Measurements from ENCODE around the gene FIZ1. TPM values are rescaled to one million over a fixed set of nuclear protein-coding genes. Genes with fewer than 3 reads are reported as not detected.

The FIZ1 gene
- polyA plus RNA-seq, 1 donor from 2014 or later, result 7.4 TPM

GRCh38 chr19:55621673-55622231, 22.4 kb upstream of the FIZ1 start:
- no peaks in the 10 kb centered on the region for H4K20me1 ChIP-seq (ENCODE audit: insufficient read depth)
- no peak overlapping the region for H3K27ac ChIP-seq (ENCODE audit: low read length)
- H3K79me2 ChIP-seq (replicated peaks; ENCODE audit: insufficient read depth, low read length), result peaks cover 8% of the 10 kb centered on the region
- H2AFZ ChIP-seq (ENCODE audit: low read depth, low read length), result no peak overlapping the region
- H3F3A ChIP-seq (ENCODE audit: insufficient read depth, low read length, poor library complexity, severe bottlenecking), result no peaks in the 10 kb centered on the region
- H3K9me3 ChIP-seq (ENCODE audit: low read length), result no peaks in the 10 kb centered on the region
- H3K4me3 ChIP-seq (ENCODE audit: low read length), result no peak overlapping the region
- no peaks in the 10 kb centered on the region for H3K9me2 ChIP-seq (ENCODE audit: insufficient read depth, low read length)
- H3K27me3 ChIP-seq (ENCODE audit: insufficient read depth, low read depth, low read length), result no peaks in the 10 kb centered on the region
- no peak overlapping the region for H3K4me2 ChIP-seq (ENCODE audit: low read length)
- H3K36me3 ChIP-seq (ENCODE audit: insufficient read depth, low read length), result no peaks in the 10 kb centered on the region
- TF ChIP-seq SMC3 (conservative IDR thresholded peaks at IDR 0.05; ENCODE audit: poor library complexity), result no peak
- no peak for TF ChIP-seq EP300 (conservative IDR thresholded peaks at IDR 0.05; ENCODE audit: poor library complexity, severe bottlenecking)
- no peak for TF ChIP-seq TAF1 (IDR thresholded peaks at IDR 0.05; ENCODE audit: low read depth)
- no peak for TF ChIP-seq POLR2AphosphoS5 (IDR thresholded peaks at IDR 0.05)
- no peak for TF ChIP-seq CTCF (IDR thresholded peaks at IDR 0.05; ENCODE audit: poor library complexity, severe bottlenecking)
- TF ChIP-seq RAD21 (conservative IDR thresholded peaks at IDR 0.05), result no peak
- TF ChIP-seq MXI1 (conservative IDR thresholded peaks at IDR 0.05; ENCODE audit: poor library complexity, severe bottlenecking), result no peak
- TF ChIP-seq REST (IDR thresholded peaks at IDR 0.05; ENCODE audit: borderline replicate concordance), result no peak
- TF ChIP-seq EZH2 (IDR thresholded peaks at IDR 0.05; ENCODE audit: borderline replicate concordance, insufficient read depth, low read length, poor library complexity, severe bottlenecking), result no peak
- H3K9ac ChIP-seq (ENCODE audit: low read length), result no peak overlapping the region

- Histone ChIP-seq H3K4me2 (ENCODE audit: low read length) (no peak overlapping the region), H3K4me3 (ENCODE audit: low read length) (no peak overlapping the region), H4K20me1 (ENCODE audit: insufficient read depth) (no peaks in the 10 kb centered on the region), H3K79me2 (replicated peaks; ENCODE audit: insufficient read depth, low read length) (peaks cover 8% of the 10 kb centered on the region), H2AFZ (ENCODE audit: low read depth, low read length) (no peak overlapping the region), H3F3A (ENCODE audit: insufficient read depth, low read length, poor library complexity, severe bottlenecking) (no peaks in the 10 kb centered on the region), H3K36me3 (ENCODE audit: insufficient read depth, low read length) (no peaks in the 10 kb centered on the region), H3K27ac (ENCODE audit: low read length) (no peak overlapping the region), H3K27me3 (ENCODE audit: insufficient read depth, low read depth, low read length) (no peaks in the 10 kb centered on the region), H3K9me2 (ENCODE audit: insufficient read depth, low read length) (no peaks in the 10 kb centered on the region), H3K9ac (ENCODE audit: low read length) (no peak overlapping the region), H3K9me3 (ENCODE audit: low read length) (no peaks in the 10 kb centered on the region)
- TF ChIP-seq EZH2 (IDR thresholded peaks at IDR 0.05; ENCODE audit: borderline replicate concordance, insufficient read depth, low read length, poor library complexity, severe bottlenecking) (no peak), POLR2AphosphoS5 (IDR thresholded peaks at IDR 0.05) (no peak), EP300 (conservative IDR thresholded peaks at IDR 0.05; ENCODE audit: poor library complexity, severe bottlenecking) (no peak), SMC3 (conservative IDR thresholded peaks at IDR 0.05; ENCODE audit: poor library complexity) (no peak), MXI1 (conservative IDR thresholded peaks at IDR 0.05; ENCODE audit: poor library complexity, severe bottlenecking) (no peak), CTCF (IDR thresholded peaks at IDR 0.05; ENCODE audit: poor library complexity, severe bottlenecking) (no peak), TAF1 (IDR thresholded peaks at IDR 0.05; ENCODE audit: low read depth) (no peak), RAD21 (conservative IDR thresholded peaks at IDR 0.05) (no peak), REST (IDR thresholded peaks at IDR 0.05; ENCODE audit: borderline replicate concordance) (no peak)
Measured at GRCh38 chr19:55621205-55621672, 21.9 kb upstream of the FIZ1 start.
